Mammary epithelial cell (primary cell): ENCODE data around the gene EFHD2.

Experiments
- EZH2 ChIP-seq: IDR thresholded peaks from 2 replicates; pipeline ENCODE4 v1.6.1; 2012; ENCODE audit warnings: low read length, inconsistent platforms, borderline replicate concordance
- TF ChIP-seq, protein P1 (sequence below), 2 donors: IDR thresholded peaks in 1 of 2; conservative IDR thresholded peaks in 1 of 2; 2 replicates each; pipeline ENCODE4 v1.5.1; 2011 to 2012; ENCODE audit warnings: inconsistent platforms in 2 of 2, low read length in 2 of 2, mild to moderate bottlenecking in 2 of 2, control low read depth in 1 of 2, low read depth in 1 of 2; ENCODE audit not compliant: insufficient read depth in 1 of 2; ENCODE audit errors: extremely low read depth in 1 of 2

GRCh38 chr1:15435239-15436077 is 25.8 kb downstream of the EFHD2 start:
- TF ChIP-seq, protein P1, sequence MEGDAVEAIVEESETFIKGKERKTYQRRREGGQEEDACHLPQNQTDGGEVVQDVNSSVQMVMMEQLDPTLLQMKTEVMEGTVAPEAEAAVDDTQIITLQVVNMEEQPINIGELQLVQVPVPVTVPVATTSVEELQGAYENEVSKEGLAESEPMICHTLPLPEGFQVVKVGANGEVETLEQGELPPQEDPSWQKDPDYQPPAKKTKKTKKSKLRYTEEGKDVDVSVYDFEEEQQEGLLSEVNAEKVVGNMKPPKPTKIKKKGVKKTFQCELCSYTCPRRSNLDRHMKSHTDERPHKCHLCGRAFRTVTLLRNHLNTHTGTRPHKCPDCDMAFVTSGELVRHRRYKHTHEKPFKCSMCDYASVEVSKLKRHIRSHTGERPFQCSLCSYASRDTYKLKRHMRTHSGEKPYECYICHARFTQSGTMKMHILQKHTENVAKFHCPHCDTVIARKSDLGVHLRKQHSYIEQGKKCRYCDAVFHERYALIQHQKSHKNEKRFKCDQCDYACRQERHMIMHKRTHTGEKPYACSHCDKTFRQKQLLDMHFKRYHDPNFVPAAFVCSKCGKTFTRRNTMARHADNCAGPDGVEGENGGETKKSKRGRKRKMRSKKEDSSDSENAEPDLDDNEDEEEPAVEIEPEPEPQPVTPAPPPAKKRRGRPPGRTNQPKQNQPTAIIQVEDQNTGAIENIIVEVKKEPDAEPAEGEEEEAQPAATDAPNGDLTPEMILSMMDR (conservative IDR thresholded peaks at IDR 0.05 in 1 of 2, IDR thresholded peaks at IDR 0.05 in 1 of 2; ENCODE audit: extremely low read depth in 1 of 2, insufficient read depth in 1 of 2, low read depth in 1 of 2, low read length in 2 of 2): no peak
- TF ChIP-seq EZH2: no peak
